GM12892 (cell line): ENCODE results near the gene UCHL5.

Source experiments
- POLR2A ChIP-seq: IDR thresholded peaks from 2 replicates; pipeline ENCODE4 v1.6.1; 2011; ENCODE audit warnings: low read depth, low read length, control low read depth
- POLR2AphosphoS5 ChIP-seq: IDR thresholded peaks from 2 replicates; pipeline ENCODE4 v1.6.1; 2011; ENCODE audit warnings: low read depth, low read length, control low read depth

GRCh38 chr1:193033610-193034009, 25.6 kb downstream of the UCHL5 start:
- TF ChIP-seq POLR2A (no peak), POLR2AphosphoS5 (no peak)
